GM19035 (cell line): Measurements from ENCODE around the gene ANKS3.
"Not testable (repeated sequence)": the region's sequence is repeated elsewhere in the genome, so short reads cannot be mapped to it uniquely, and the experiment has no call there.

Source experiments
- ATAC-seq: cut with Tn5 transposase; IDR thresholded peaks from one replicate; pipeline ENCODE4 v1.9.1; 2021; ENCODE audit not compliant: unreplicated experiment

Gene ANKS3

GRCh38 chr16:4755687-4756086 lies 21.6 kb upstream of the ANKS3 start:
- ATAC-seq = no peak

- no peak for ATAC-seq
Measured at GRCh38 chr16:4754865-4755264, 20.8 kb upstream of the ANKS3 start.

- no peak for ATAC-seq
Measured at GRCh38 chr16:4753227-4753626, 19.2 kb upstream of the ANKS3 start.

GRCh38 chr16:4752351-4753100 lies 18.5 kb upstream of the ANKS3 start:
- ATAC-seq = no peak

- ATAC-seq = no peak
Measured at GRCh38 chr16:4750896-4751295, 16.8 kb upstream of the ANKS3 start.

- ATAC-seq = no peak
Measured at GRCh38 chr16:4749700-4750257, 15.7 kb upstream of the ANKS3 start.

- ATAC-seq = no peak
Measured at GRCh38 chr16:4748682-4749411, 14.8 kb upstream of the ANKS3 start.

GRCh38 chr16:4747906-4748681 lies 14.0 kb upstream of the ANKS3 start:
- no peak for ATAC-seq

- no peak for ATAC-seq
Measured at GRCh38 chr16:4746991-4747574, 13.0 kb upstream of the ANKS3 start.

- no peak for ATAC-seq
Measured at GRCh38 chr16:4746215-4746614, 12.1 kb upstream of the ANKS3 start.

- no peak for ATAC-seq
Measured at GRCh38 chr16:4745274-4745569, 11.2 kb upstream of the ANKS3 start.

GRCh38 chr16:4744555-4745273 lies 10.6 kb upstream of the ANKS3 start:
- ATAC-seq = no peak

GRCh38 chr16:4743226-4743878 lies 9.3 kb upstream of the ANKS3 start:
- no peak for ATAC-seq

GRCh38 chr16:4738370-4738769 lies 4.3 kb upstream of the ANKS3 start:
- ATAC-seq = not testable (repeated sequence)

GRCh38 chr16:4737545-4737944 lies 3.5 kb upstream of the ANKS3 start:
- no peak for ATAC-seq

- no peak for ATAC-seq
Measured at GRCh38 chr16:4736546-4736945, 2.5 kb upstream of the ANKS3 start.

- ATAC-seq = peak; percentile 66
Measured at GRCh38 chr16:4734730-4735535, 862 bp upstream of the ANKS3 start.

GRCh38 chr16:4733747-4734062 lies 366 bp downstream of the ANKS3 start:
- peak; percentile 20 for ATAC-seq

GRCh38 chr16:4733211-4733742 lies 794 bp downstream of the ANKS3 start:
- ATAC-seq = no peak
